ENCODE data around the gene APC. TPM values are rescaled to one million over a fixed set of nuclear protein-coding genes. Genes with fewer than 3 reads are reported as not detected.

APC gene
- total and polyA plus RNA-seq, 2 donors (not counting 1 experiment from before 2014, with no cell fraction given) = 8.1 to 55.8 TPM

DNA sequence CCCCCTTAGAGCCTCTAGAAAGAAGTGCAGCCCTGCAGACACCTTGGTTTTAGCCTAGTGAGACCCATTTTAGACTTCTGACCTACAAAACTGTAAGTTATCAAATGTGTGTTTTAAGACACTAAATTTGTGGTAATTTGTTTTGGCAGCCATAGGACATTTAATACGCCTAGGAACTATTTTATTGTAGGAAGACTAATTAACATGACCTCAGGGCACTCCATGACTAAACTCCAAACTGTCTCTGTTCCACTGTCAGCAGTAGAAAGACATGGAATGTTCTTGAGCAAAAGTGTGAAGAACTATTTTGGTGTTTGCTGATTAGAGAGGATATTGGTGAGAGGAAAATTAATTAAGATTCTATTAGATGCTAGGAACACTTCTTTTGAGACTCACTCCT lies 4.1 kb upstream of the APC start:
- H3K4me3 ChIP-seq (ENCODE audit: control extremely low read depth in 1 of 5, extremely low read depth in 1 of 5, insufficient read depth in 1 of 5, low read depth in 2 of 5, low read length in 4 of 5) = no peak overlapping the region
- peaks cover 5% of the 10 kb centered on the region for H4K20me1 ChIP-seq (ENCODE audit: control insufficient read depth, insufficient read depth, low read length, poor library complexity, severe bottlenecking)
- ATAC-seq (ENCODE audit: low read depth) (no peak), DNase-seq (no peak)
- Mint-ChIP-seq H3K4me3 (no peak overlapping the region), H3K4me1 (peaks cover 31% of the 10 kb centered on the region), H3K27me3 (no peaks in the 10 kb centered on the region), H3K9me3 (ENCODE audit: insufficient read depth) (no peaks in the 10 kb centered on the region), H3K27ac (no peak overlapping the region)
- CTCF ChIA-PET = interaction anchor here (1.3 kb wide), 1 partner anchor 24 kb away, joined by 7 read pairs; no protein-coding TSS in a partner anchor
- H3K27me3 ChIP-seq (replicated peaks in 1 of 4; ENCODE audit: control extremely low read depth in 1 of 4, control insufficient read depth in 3 of 4, insufficient read depth in 4 of 4, low read length in 3 of 4) = no peaks in the 10 kb centered on the region
- H3K36me3 ChIP-seq (replicated peaks in 1 of 2; ENCODE audit: control extremely low read depth in 1 of 2, control insufficient read depth in 1 of 2, extremely low read depth in 1 of 2, insufficient read depth in 2 of 2, low read length in 1 of 2) = peaks cover 0 to 1% of the 10 kb centered on the region in 2 experiments
- TF ChIP-seq EZH2 (IDR thresholded peaks at IDR 0.05; ENCODE audit: borderline replicate concordance, insufficient read depth, low read depth, low read length, poor library complexity, severe bottlenecking) = no peak
- TF ChIP-seq, protein P1, sequence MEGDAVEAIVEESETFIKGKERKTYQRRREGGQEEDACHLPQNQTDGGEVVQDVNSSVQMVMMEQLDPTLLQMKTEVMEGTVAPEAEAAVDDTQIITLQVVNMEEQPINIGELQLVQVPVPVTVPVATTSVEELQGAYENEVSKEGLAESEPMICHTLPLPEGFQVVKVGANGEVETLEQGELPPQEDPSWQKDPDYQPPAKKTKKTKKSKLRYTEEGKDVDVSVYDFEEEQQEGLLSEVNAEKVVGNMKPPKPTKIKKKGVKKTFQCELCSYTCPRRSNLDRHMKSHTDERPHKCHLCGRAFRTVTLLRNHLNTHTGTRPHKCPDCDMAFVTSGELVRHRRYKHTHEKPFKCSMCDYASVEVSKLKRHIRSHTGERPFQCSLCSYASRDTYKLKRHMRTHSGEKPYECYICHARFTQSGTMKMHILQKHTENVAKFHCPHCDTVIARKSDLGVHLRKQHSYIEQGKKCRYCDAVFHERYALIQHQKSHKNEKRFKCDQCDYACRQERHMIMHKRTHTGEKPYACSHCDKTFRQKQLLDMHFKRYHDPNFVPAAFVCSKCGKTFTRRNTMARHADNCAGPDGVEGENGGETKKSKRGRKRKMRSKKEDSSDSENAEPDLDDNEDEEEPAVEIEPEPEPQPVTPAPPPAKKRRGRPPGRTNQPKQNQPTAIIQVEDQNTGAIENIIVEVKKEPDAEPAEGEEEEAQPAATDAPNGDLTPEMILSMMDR (IDR thresholded peaks at IDR 0.05) = no peak
- no peak overlapping the region for H3K9ac ChIP-seq (ENCODE audit: low read length)
- H3K79me2 ChIP-seq (ENCODE audit: control insufficient read depth, insufficient read depth, low read length) = peaks cover 69% of the 10 kb centered on the region
- intact Hi-C loops (cut with micrococcal nuclease) = no loop called here
- WGBS (ENCODE audit: insufficient coverage) = no CpG with 5 or more reads among the region's 1 CpG
- peaks cover 7 to 12% of the 10 kb centered on the region in 2 donors for H3K4me1 ChIP-seq (ENCODE audit: control insufficient read depth in 2 of 2, insufficient read depth in 2 of 2, low read length in 2 of 2)
- no peaks in the 10 kb centered on the region for H3K9me3 ChIP-seq (ENCODE audit: control extremely low read depth in 1 of 3, control insufficient read depth in 2 of 3, insufficient read depth in 1 of 3, low read length in 2 of 3)
- H3K27ac ChIP-seq (ENCODE audit: low read length in 2 of 2) = no peak overlapping the region
- no peak overlapping the region for H2AFZ ChIP-seq (ENCODE audit: insufficient read depth, low read depth, low read length, poor library complexity, severe bottlenecking)
- POLR2A ChIA-PET = no interaction called here
- no peak overlapping the region for H3K4me2 ChIP-seq (replicated peaks; ENCODE audit: low read depth, low read length, poor library complexity, severe bottlenecking)

DNA sequence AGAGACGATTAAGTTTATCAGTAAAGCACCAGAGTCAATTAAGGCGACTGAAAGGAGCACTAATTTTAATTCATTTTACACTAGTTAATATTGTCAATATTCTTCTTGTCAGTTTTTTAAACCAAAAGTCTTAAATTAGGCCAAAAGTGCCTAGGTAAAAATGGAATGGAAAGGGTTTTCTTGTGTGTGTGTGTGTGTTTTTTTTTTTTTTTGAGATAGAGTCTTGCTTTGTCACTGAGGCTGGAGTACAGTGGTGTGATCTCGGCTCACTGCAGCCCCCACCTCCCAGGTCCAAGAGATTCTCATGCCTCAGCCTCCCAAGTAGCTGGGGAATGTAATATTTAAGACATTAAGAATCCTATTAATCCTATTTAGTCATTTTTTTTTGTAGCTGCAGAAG lies 3.1 kb upstream of the APC start:
- no peak overlapping the region for H3K4me2 ChIP-seq (replicated peaks; ENCODE audit: low read depth, low read length, poor library complexity, severe bottlenecking)
- DNase-seq (no peak), ATAC-seq (ENCODE audit: low read depth) (no peak)
- Mint-ChIP-seq H3K4me1 (peaks cover 26% of the 10 kb centered on the region), H3K27me3 (no peaks in the 10 kb centered on the region), H3K27ac (no peak overlapping the region), H3K9me3 (ENCODE audit: insufficient read depth) (no peaks in the 10 kb centered on the region), H3K4me3 (no peak overlapping the region)
- H3K4me1 ChIP-seq (ENCODE audit: control insufficient read depth in 2 of 2, insufficient read depth in 2 of 2, low read length in 2 of 2) = peaks cover 7 to 12% of the 10 kb centered on the region in 2 donors
- H3K9me3 ChIP-seq (ENCODE audit: control extremely low read depth in 1 of 3, control insufficient read depth in 2 of 3, insufficient read depth in 1 of 3, low read length in 2 of 3) = no peaks in the 10 kb centered on the region
- H4K20me1 ChIP-seq (ENCODE audit: control insufficient read depth, insufficient read depth, low read length, poor library complexity, severe bottlenecking) = peaks cover 5% of the 10 kb centered on the region
- ChIA-PET CTCF (interaction anchor here (1.2 kb wide), 1 partner anchor 184 kb away, joined by 4 read pairs; no protein-coding TSS in a partner anchor), POLR2A (no interaction called here)
- no peak for TF ChIP-seq EZH2 (IDR thresholded peaks at IDR 0.05; ENCODE audit: borderline replicate concordance, insufficient read depth, low read depth, low read length, poor library complexity, severe bottlenecking)
- TF ChIP-seq, protein P1 (IDR thresholded peaks at IDR 0.05) = no peak
- peaks cover 66% of the 10 kb centered on the region for H3K79me2 ChIP-seq (ENCODE audit: control insufficient read depth, insufficient read depth, low read length)
- H2AFZ ChIP-seq (ENCODE audit: insufficient read depth, low read depth, low read length, poor library complexity, severe bottlenecking) = no peak overlapping the region
- no CpG with 5 or more reads among the region's 3 CpGs for WGBS (ENCODE audit: insufficient coverage)
- peaks cover 0 to 1% of the 10 kb centered on the region in 2 experiments for H3K36me3 ChIP-seq (replicated peaks in 1 of 2; ENCODE audit: control extremely low read depth in 1 of 2, control insufficient read depth in 1 of 2, extremely low read depth in 1 of 2, insufficient read depth in 2 of 2, low read length in 1 of 2)
- no peak overlapping the region for H3K27ac ChIP-seq (ENCODE audit: low read length in 2 of 2)
- no peak overlapping the region for H3K9ac ChIP-seq (ENCODE audit: low read length)
- H3K27me3 ChIP-seq (replicated peaks in 1 of 4; ENCODE audit: control extremely low read depth in 1 of 4, control insufficient read depth in 3 of 4, insufficient read depth in 4 of 4, low read length in 3 of 4) = no peaks in the 10 kb centered on the region
- intact Hi-C loops (cut with micrococcal nuclease) = no loop called here
- no peak overlapping the region for H3K4me3 ChIP-seq (ENCODE audit: control extremely low read depth in 1 of 5, extremely low read depth in 1 of 5, insufficient read depth in 1 of 5, low read depth in 2 of 5, low read length in 4 of 5)

Data from B cell (primary cell).